ENCODE results near the gene GSTCD. TPM values are rescaled to one million over a fixed set of nuclear protein-coding genes. Genes with fewer than 3 reads are reported as not detected.
"Not testable (repeated sequence)": the region's sequence is repeated elsewhere in the genome, so short reads cannot be mapped to it uniquely, and the experiment has no call there.

The GSTCD gene, protein sequence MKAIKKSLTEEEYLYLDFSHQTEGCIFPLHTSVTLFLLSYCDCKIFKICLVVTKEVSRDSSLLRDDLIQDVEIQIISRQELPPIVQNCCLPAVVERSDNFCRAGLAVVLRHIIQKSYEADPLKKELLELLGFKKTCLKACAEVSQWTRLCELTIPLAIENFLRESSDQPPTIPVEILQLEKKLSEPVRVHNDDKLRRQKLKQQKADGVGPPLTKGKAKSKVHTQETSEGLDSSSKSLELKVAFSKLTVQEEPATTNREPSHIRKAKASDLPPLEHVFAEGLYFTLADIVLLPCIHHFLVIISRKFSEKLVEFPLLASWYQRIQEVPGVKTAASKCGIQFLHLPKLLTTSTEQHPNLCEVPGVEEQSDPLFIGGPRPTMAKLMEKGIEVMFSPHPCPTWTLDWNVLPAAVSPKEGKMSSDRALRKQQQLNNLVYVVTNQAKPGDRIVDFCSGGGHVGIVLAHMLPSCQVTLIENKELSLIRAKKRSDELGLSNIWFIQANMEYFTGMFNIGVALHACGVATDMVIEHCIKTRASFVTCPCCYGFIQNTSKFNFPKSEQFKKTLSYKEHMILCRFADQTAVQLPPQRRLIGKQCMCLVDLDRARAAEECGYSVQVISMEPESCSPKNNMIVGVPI
- 23.3 and 27.2 TPM in 2 replicates for total RNA-seq (2014; rRNA removed; shearing (Covaris generic))

DNA sequence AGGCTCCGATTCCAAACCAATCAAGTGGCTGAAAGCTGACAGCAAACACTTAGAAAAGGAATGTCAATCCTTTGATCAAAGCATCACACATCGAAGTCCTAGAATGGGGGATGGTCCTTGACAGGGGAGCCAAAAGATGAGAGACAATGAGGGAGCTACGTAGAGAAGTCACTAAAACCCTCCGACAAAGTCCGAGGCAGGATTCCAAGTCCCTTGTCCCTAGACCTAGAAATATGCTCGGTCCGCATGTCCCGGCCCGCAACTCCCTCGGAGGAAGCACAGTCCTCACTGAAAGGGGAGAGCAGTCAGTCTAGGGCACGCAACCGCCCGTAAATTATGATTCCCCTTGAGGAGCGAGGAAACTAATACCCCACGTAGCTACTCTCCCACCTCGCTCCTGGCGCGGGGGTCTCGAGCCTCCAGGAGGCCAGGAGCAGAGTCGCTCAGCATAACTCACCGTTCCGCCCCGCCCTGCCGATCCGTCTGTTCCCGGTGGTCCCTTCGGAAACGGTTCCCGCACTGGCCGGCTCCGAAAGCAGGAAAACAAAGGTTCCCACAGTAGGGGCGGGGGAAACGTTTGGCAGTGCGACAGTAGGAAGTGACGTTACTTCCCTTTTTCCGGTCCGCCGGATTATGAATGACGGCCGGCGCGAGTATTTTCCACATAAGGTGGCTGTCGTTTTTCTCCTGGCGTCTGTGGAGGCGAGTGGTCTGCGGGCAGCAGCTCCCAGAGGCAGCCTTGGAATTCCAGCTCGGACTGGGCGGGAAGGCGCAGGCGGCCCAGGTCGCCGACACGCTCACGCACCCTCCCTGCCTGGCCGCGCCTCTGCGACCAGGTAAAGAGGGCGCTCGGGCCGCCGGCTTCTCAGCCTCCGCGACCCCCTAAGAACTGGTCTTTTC lies at the start of gene GSTCD, which contains the start of gene INTS12:
Gene GSTCD (plus strand): TSS at position 604 of the 900 bp plus-strand sequence. CDS start 8,830 bp downstream, outside the sequence.
Gene INTS12 (minus strand): TSS at position 509 of the 900 bp plus-strand sequence. CDS start 8,684 bp downstream, outside the sequence.
- H3K36me3 ChIP-seq, result 0 out of 2 replicates have a peak, but pooled peaks cover 2% of the 10 kb centered on the region
- peak; percentile 92 to 95 for DNase-seq
- H3K9me3 ChIP-seq (replicated peaks), result no peaks in the 10 kb centered on the region
- H3K27ac ChIP-seq, result peak within 1 kb of the TSS; percentile 91
- no peaks in the 10 kb centered on the region for H3K27me3 ChIP-seq
- H3K4me1 ChIP-seq, result peaks cover 8% of the 10 kb centered on the region
- H3K4me3 ChIP-seq, result peak within 1 kb of the TSS; percentile 85

GRCh38 chr4:105659190-105659589 lies 49.4 kb upstream of the GSTCD start:
- no peaks in the 10 kb centered on the region for H3K27me3 ChIP-seq
- no peaks in the 10 kb centered on the region for H3K36me3 ChIP-seq
- H3K27ac ChIP-seq, result no peak overlapping the region
- H3K9me3 ChIP-seq (replicated peaks), result no peaks in the 10 kb centered on the region
- no peak for DNase-seq
- no peaks in the 10 kb centered on the region for H3K4me1 ChIP-seq
- H3K4me3 ChIP-seq, result no peak overlapping the region

GRCh38 chr4:105661028-105661427 lies 47.6 kb upstream of the GSTCD start:
- Histone ChIP-seq H3K36me3 (no peaks in the 10 kb centered on the region), H3K27ac (no peak overlapping the region), H3K4me3 (no peak overlapping the region), H3K4me1 (no peaks in the 10 kb centered on the region), H3K27me3 (no peaks in the 10 kb centered on the region), H3K9me3 (replicated peaks) (no peaks in the 10 kb centered on the region)
- no peak for DNase-seq

- no peak for DNase-seq
- Histone ChIP-seq H3K36me3 (no peaks in the 10 kb centered on the region), H3K9me3 (replicated peaks) (no peaks in the 10 kb centered on the region), H3K27me3 (no peaks in the 10 kb centered on the region), H3K27ac (no peak overlapping the region), H3K4me1 (no peaks in the 10 kb centered on the region), H3K4me3 (no peak overlapping the region)
Observed at GRCh38 chr4:105662935-105663675, 45.5 kb upstream of the GSTCD start.

- Histone ChIP-seq H3K4me3 (no peak overlapping the region), H3K27ac (no peak overlapping the region), H3K36me3 (no peaks in the 10 kb centered on the region), H3K27me3 (no peaks in the 10 kb centered on the region), H3K4me1 (no peaks in the 10 kb centered on the region), H3K9me3 (replicated peaks) (no peaks in the 10 kb centered on the region)
- DNase-seq, result peak in 1 of 2 experiments; percentile 53
Observed at GRCh38 chr4:105666693-105667092, 41.9 kb upstream of the GSTCD start.

DNA sequence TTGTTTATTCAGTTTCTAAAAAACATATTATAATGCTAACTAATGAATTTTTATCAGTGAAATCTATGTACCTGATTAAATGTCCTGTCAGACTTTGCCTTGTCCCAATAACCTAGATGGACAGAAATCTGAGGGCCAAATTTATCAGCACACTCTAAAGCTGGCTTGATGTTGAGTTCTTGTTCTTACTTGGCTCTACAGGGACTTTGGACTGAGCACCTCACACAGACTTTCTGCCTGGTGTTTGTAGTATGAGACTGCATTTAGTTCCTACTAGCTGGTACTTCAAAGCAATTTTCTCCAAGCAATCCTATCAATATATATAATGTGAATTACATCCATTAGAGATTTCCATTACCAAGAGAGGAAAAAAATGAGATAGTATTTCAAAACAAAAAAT lies 37.9 kb upstream of the GSTCD start:
- Histone ChIP-seq H3K4me3 (no peak overlapping the region), H3K27me3 (no peaks in the 10 kb centered on the region), H3K27ac (no peak overlapping the region), H3K36me3 (no peaks in the 10 kb centered on the region), H3K4me1 (no peaks in the 10 kb centered on the region), H3K9me3 (replicated peaks) (no peaks in the 10 kb centered on the region)
- DNase-seq, result no peak

DNA sequence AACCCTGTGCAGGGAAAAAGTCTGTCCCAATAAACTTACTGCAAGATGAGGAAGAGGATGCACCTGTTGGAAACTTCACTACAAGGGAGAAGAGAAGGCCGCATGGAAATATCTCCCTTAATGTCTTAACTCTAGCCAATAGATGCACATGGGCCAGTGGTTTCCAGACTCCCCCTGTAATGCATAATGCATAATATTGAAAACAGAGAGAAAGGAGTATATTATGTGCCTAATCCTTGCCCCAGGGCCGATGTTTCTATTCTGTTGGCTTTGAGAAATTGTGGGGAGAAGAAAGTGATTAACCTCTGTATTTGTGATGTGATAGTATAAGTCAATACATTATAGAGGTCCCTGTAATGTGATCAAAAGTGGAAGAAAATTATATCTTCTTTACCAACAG lies 37.3 kb upstream of the GSTCD start:
- Histone ChIP-seq H3K27me3 (no peaks in the 10 kb centered on the region), H3K36me3 (no peaks in the 10 kb centered on the region), H3K4me1 (no peaks in the 10 kb centered on the region), H3K27ac (no peak overlapping the region), H3K4me3 (no peak overlapping the region), H3K9me3 (replicated peaks) (no peaks in the 10 kb centered on the region)
- DNase-seq, result no peak

DNA sequence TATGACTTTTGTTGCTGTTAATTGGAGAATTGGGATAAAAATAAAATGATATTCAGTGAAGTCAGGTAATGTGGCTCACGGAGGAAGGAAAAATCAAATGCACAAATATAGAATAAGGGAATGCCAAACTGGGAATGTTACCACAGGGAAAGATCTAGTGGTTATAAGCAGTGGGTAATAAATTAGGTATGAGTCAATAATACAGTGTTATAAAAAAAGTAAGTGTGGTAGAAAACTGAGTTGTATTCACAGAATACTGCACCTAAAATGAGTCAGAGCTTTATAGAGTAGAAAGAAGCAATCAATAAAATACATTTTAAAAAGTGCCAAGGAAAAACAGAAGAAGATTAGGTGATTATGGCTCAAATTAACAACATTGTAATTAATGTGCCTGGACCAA lies 34.6 kb upstream of the GSTCD start:
- Histone ChIP-seq H3K36me3 (no peaks in the 10 kb centered on the region), H3K27ac (no peak overlapping the region), H3K4me3 (no peak overlapping the region), H3K27me3 (no peaks in the 10 kb centered on the region), H3K9me3 (replicated peaks) (no peaks in the 10 kb centered on the region), H3K4me1 (peaks cover 2% of the 10 kb centered on the region)
- no peak for DNase-seq

DNA sequence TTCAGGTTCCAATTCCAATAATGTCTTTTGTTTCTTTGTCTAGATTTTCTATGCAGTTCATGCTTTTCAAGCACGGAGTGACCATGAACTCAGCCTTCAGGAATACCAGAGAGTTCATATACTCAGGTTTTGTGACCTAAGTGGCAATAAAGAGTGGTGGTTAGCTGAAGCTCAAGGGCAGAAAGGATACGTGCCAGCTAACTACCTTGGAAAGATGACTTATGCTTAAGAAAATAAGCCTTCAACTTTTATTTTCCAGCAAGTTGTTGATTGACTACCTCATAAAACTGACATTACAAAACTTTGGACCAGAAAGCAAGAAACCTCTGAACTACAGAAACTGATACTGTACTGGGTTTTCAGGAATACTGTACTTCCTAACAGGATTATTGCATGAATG lies 30.9 kb upstream of the GSTCD start:
- no peaks in the 10 kb centered on the region for H3K27me3 ChIP-seq
- H3K9me3 ChIP-seq (replicated peaks), result no peaks in the 10 kb centered on the region
- H3K36me3 ChIP-seq, result peaks cover 9% of the 10 kb centered on the region
- H3K27ac ChIP-seq, result no peak overlapping the region
- peaks cover 15% of the 10 kb centered on the region for H3K4me1 ChIP-seq
- DNase-seq, result no peak
- H3K4me3 ChIP-seq, result no peak overlapping the region

- H3K27me3 ChIP-seq, result no peaks in the 10 kb centered on the region
- H3K4me1 ChIP-seq, result peaks cover 15% of the 10 kb centered on the region
- peaks cover 18% of the 10 kb centered on the region for H3K36me3 ChIP-seq
- no peaks in the 10 kb centered on the region for H3K9me3 ChIP-seq (replicated peaks)
- DNase-seq, result peak in 1 of 2 experiments; percentile 57
- H3K27ac ChIP-seq, result no peak overlapping the region; the same call in 1 of the 2 replicates
- H3K4me3 ChIP-seq, result no peak overlapping the region
Observed at GRCh38 chr4:105679186-105679585, 29.4 kb upstream of the GSTCD start.

DNA sequence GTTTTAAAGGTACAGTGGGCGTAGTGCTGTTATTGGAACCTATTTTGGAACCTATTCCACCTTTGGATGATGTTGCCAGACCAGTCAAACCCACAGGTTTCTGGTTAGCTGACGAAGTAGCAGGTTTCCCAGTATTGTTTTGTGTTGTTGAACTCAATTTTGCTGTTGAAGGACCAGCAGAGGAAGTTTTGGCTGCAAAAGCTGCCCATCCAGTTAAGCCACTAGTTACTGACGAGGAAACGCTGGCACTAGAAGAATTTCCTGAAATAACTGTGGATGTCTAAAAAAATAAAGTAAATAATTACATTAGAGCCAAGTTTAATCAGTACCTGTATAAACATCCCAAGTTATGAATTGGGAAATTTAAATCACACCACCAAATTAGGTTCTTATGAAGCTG lies 25.5 kb upstream of the GSTCD start:
- peaks cover 15% of the 10 kb centered on the region for H3K4me1 ChIP-seq
- H3K9me3 ChIP-seq (replicated peaks), result no peaks in the 10 kb centered on the region
- no peak overlapping the region for H3K27ac ChIP-seq
- peaks cover 41% of the 10 kb centered on the region for H3K36me3 ChIP-seq
- no peaks in the 10 kb centered on the region for H3K27me3 ChIP-seq
- H3K4me3 ChIP-seq, result no peak overlapping the region
- DNase-seq, result no peak

- DNase-seq, result peak in 1 of 2 experiments; percentile 48
Observed at GRCh38 chr4:105686571-105686970, 22.0 kb upstream of the GSTCD start.

GRCh38 chr4:105694812-105695211 lies 13.8 kb upstream of the GSTCD start:
- not testable (repeated sequence) for H3K27ac ChIP-seq; DNase-seq; H3K4me3 ChIP-seq; H3K27me3 ChIP-seq; H3K4me1 ChIP-seq; H3K9me3 ChIP-seq (replicated peaks)
- peaks cover 32% of the 10 kb centered on the region for H3K36me3 ChIP-seq

More at GRCh38 chr4:105686571-105686970, 22.0 kb upstream of the GSTCD start:
- peaks cover 70% of the 10 kb centered on the region for H3K36me3 ChIP-seq
- no peaks in the 10 kb centered on the region for H3K4me1 ChIP-seq
- H3K27me3 ChIP-seq, result no peaks in the 10 kb centered on the region
- no peak overlapping the region for H3K4me3 ChIP-seq
- H3K9me3 ChIP-seq (replicated peaks), result no peaks in the 10 kb centered on the region
- H3K27ac ChIP-seq, result no peak overlapping the region

DNA sequence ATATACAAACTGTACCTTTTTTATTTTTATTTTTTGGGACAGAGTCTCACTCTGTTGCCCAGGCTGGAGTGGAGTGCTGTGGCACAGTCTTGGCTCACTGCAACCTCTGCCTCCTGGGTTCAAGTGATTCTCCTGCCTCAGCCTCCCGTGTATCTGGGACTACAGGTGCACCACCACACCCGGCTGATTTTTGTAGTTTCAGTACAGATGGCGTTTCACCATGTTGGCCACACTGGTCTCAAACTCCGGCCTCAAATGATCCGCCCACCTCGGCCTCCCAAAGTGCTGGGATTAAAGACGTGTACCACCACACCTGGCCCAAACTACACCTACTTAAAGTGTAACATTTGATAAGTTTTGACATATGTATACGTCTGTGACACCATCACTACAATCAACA lies 12.8 kb upstream of the GSTCD start:
- H3K27me3 ChIP-seq; DNase-seq; H3K9me3 ChIP-seq (replicated peaks); H3K4me3 ChIP-seq; H3K4me1 ChIP-seq; H3K27ac ChIP-seq: not testable (repeated sequence)
- H3K36me3 ChIP-seq, result peaks cover 25% of the 10 kb centered on the region
